Brain microvascular endothelial cell (primary cell): ENCODE data around the gene AVPR2.

Source experiments
- DNase-seq: peaks from one replicate; pipeline ENCODE4 v3.0.0-alpha.2; 2020
- H3K27ac ChIP-seq: fragments of 250-450 bp; sonication (Bioruptor Pico); 2 replicates; pipeline ENCODE4 v1.5.1; 2020; ENCODE audit warnings: mild to moderate bottlenecking, moderate library complexity
- H3K27me3 ChIP-seq: fragments of 250-450 bp; sonication (Bioruptor Pico); replicated peaks from 2 replicates; pipeline ENCODE4 v1.5.1; 2020; ENCODE audit warnings: mild to moderate bottlenecking
- H3K36me3 ChIP-seq: fragments of 250-450 bp; sonication (Bioruptor Pico); replicated peaks from 2 replicates; pipeline ENCODE4 v1.5.1; 2020; ENCODE audit warnings: mild to moderate bottlenecking
- H3K4me3 ChIP-seq: 2 replicates; pipeline ENCODE4 v1.5.1; 2011; ENCODE audit warnings: low read depth, mild to moderate bottlenecking, control low read depth, low read length, moderate library complexity
- CTCF ChIP-seq: IDR thresholded peaks from 2 replicates; pipeline ENCODE4 v1.5.1; 2011; ENCODE audit warnings: low read depth, mild to moderate bottlenecking, moderate library complexity, low read length, control low read depth, inconsistent platforms; ENCODE audit errors: missing control alignments
- in situ Hi-C: cut with HindIII; loops from 2 replicates; pipeline ENCODE4 v1.10.0; 2017; ENCODE audit warnings: low sequenced_read_pairs, low pct_ligation_motif_present

The AVPR2 gene

GRCh38 chrX:153952373-153953026 lies 48.0 kb downstream of the AVPR2 start:
- no peak for TF ChIP-seq CTCF
- Histone ChIP-seq H3K36me3 (peaks cover 68% of the 10 kb centered on the region), H3K4me3 (no peak overlapping the region), H3K27ac (no peak overlapping the region), H3K27me3 (no peaks in the 10 kb centered on the region)
- in situ Hi-C loops: no loop called here
- DNase-seq: no peak

GRCh38 chrX:153953342-153953830 lies 48.9 kb downstream of the AVPR2 start:
- Histone ChIP-seq H3K27me3 (no peaks in the 10 kb centered on the region), H3K36me3 (peaks cover 77% of the 10 kb centered on the region), H3K4me3 (no peak overlapping the region), H3K27ac (peak overlapping the region; percentile 45)
- peak; percentile 95 for TF ChIP-seq CTCF
- in situ Hi-C loops: no loop called here
- peak; percentile 51 for DNase-seq

GRCh38 chrX:153953892-153954557 lies 49.6 kb downstream of the AVPR2 start:
- in situ Hi-C loops: no loop called here
- Histone ChIP-seq H3K27me3 (no peaks in the 10 kb centered on the region), H3K36me3 (peaks cover 78% of the 10 kb centered on the region), H3K27ac (no peak overlapping the region), H3K4me3 (no peak overlapping the region)
- no peak for DNase-seq
- peak; percentile 29 for TF ChIP-seq CTCF

- Histone ChIP-seq H3K27me3 (no peaks in the 10 kb centered on the region), H3K27ac (no peak overlapping the region), H3K36me3 (peaks cover 83% of the 10 kb centered on the region), H3K4me3 (no peak overlapping the region)
- DNase-seq: no peak
- TF ChIP-seq CTCF: no peak
- in situ Hi-C loops: no loop called here
These were observed 50.2 kb downstream of the AVPR2 start for GRCh38 chrX:153954558-153955227.

- no peak for TF ChIP-seq CTCF
- Histone ChIP-seq H3K4me3 (no peak overlapping the region), H3K27ac (no peak overlapping the region), H3K27me3 (no peaks in the 10 kb centered on the region), H3K36me3 (peaks cover 82% of the 10 kb centered on the region)
- in situ Hi-C loops: no loop called here
- DNase-seq: no peak
These were observed 50.8 kb downstream of the AVPR2 start for GRCh38 chrX:153955228-153955732.
